AG04449 (cell line): Measurements from ENCODE around the gene TPP2.
A peak's percentile ranks its signal among the peaks of the same experiment; 100 is the strongest.

ENCODE experiments used
- CTCF ChIA-PET: fragments of 350-600 bp; formaldehyde crosslinking; extraction: SDS; loops from one replicate; lab custom pipeline; 2021; ENCODE audit warnings: antibody characterized with exemption; lab: Yijun Ruan, JAX
- POLR2A ChIA-PET: fragments of 400-600, 350-600 bp; formaldehyde crosslinking; extraction: SDS; loops from one replicate; lab custom pipeline; 2020; ENCODE audit warnings: antibody characterized with exemption, inconsistent platforms; lab: Yijun Ruan, JAX
- DNase-seq: peaks from one replicate; pipeline ENCODE4 v3.0.0-alpha.2; 2010; ENCODE audit warnings: low read depth, low spot score
- H3K4me3 ChIP-seq: 2 replicates; pipeline ENCODE4 v1.5.1; 2011; ENCODE audit warnings: low read depth, mild to moderate bottlenecking, control low read depth, low read length
- CTCF ChIP-seq: IDR thresholded peaks from one replicate; pipeline ENCODE4 v1.5.1; 2011; ENCODE audit warnings: mild to moderate bottlenecking, moderate library complexity, low read length, control low read depth, inconsistent platforms; ENCODE audit not compliant: insufficient read depth; ENCODE audit errors: missing control alignments

The TPP2 gene

DNA sequence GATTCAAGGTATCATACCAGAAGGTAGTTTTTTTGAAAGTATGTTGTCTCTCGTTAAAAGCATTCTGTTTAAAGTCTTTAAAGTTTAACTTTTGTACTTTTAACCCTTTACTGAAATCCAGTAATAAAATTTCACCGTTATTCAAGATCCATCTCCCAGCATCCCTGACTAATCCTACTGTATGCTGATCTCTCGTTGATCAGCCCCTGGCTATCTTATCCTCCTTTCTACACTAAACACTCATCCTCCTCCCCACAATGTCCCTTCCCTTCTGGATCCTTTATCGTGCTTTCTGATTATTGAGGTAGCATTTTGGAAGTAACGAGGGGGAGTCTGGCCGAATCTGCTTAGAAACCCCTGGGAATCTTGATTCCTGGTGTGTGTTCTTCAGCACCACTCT is 1.3 kb downstream of the TPP2 start:
- ChIA-PET CTCF (interaction anchor here (0.7 to 3.2 kb wide), 2 partner anchors 36 to 127 kb away, joined by 3 to 16 read pairs; no protein-coding TSS in a partner anchor), POLR2A (no interaction called here)
- peak overlapping the region; percentile 96 for H3K4me3 ChIP-seq
- no peak for TF ChIP-seq CTCF
- DNase-seq, result no peak

DNA sequence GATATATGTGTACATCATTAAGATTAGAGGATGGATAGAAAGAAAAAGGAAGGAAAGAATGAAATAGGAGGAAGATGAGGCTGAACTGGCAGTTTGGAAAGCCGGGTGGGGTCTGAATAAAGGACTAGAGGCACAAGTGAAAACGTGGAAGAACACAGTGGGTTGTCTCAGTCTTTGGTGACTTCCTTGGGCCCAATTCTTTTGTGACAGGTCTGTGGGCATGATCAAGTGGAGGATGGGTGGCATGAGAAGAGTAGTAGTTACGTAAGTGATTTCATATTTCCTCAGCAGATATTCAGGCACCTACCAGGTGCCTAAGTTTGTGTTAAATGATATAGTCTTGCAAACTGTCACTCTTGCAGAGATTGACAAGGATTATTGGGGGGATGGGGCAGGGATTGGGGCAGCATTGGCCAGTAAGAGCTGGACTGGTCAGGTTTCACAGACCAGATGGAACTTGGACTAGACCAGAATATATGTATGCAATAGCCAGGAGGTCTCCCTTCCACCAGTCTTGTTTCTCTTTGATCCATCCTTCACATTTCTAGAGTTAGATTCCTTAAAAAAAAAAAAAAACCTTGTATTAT is 2.7 kb downstream of the TPP2 start:
- TF ChIP-seq CTCF, result no peak
- H3K4me3 ChIP-seq, result 0 out of 2 replicates have a peak overlapping the region, but pooled peaks have one; percentile 2
- no peak for DNase-seq
- ChIA-PET CTCF (interaction anchor here (1.3 kb wide), 1 partner anchor 15 kb away, joined by 3 read pairs; no protein-coding TSS in a partner anchor), POLR2A (no interaction called here)

- POLR2A ChIA-PET, result no interaction called here
- no peak overlapping the region for H3K4me3 ChIP-seq
- DNase-seq, result no peak
- CTCF ChIA-PET, result interaction anchor here (0.6 to 1.9 kb wide), 2 partner anchors 15 to 25 kb away, joined by 4 to 10 read pairs; no protein-coding TSS in a partner anchor
- no peak for TF ChIP-seq CTCF
These were observed 9.9 kb downstream of the TPP2 start for GRCh38 chr13:102606537-102607309.

DNA sequence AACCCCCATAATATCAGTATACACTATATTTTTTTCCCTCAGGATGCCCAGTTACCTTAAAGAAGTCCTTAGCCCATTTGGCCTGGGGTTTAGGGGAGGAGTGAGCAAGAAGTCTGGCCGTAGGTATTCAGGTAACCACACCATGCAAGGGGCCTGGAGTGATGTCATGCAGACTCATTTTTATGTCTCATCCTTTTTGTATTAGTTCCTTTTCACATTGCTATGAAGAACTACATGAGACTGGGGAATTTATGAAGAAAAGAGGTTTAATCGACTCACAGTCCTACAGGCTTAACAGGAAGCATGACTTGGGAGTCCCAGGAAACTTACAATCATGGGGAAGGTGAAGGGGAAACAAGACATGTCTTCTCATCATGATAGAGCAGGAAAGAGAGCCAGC is 12.2 kb downstream of the TPP2 start:
- TF ChIP-seq CTCF, result no peak
- H3K4me3 ChIP-seq, result no peak overlapping the region
- DNase-seq, result no peak
- POLR2A ChIA-PET, result no interaction called here
- CTCF ChIA-PET, result no interaction called here

- CTCF ChIA-PET, result no interaction called here
- POLR2A ChIA-PET, result no interaction called here
- H3K4me3 ChIP-seq, result no peak overlapping the region
- no peak for DNase-seq
- no peak for TF ChIP-seq CTCF
These were observed 12.9 kb downstream of the TPP2 start for GRCh38 chr13:102609696-102610095.

DNA sequence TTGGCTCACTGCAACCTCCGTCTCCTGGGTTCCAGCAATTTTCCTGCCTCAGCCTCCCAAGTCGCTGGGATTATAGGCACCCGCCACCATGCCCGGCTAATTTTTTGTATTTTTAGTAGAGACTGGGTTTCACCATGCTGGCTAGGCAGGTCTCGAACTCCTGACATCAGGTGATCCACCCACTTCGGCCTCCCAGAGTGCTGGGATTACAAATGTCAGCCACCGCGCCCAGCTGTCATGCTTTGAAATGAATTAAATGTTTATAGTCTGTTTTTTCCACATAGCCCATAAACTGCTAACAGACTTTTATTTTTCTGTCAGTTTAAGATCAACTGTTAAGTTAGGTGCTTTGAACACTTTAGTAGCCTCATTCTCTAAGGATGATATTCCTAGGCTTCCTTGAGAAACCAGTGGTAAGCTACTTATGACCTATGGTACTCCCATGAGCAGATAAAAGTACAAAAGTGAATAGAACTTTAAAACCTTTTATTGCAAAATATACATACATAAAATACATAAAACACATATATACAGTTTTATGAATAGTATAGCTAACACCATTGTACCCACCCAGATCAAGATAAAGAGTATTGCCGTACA is 13.6 kb downstream of the TPP2 start:
- POLR2A ChIA-PET, result no interaction called here
- CTCF ChIA-PET, result interaction anchor here (1.2 kb wide), 1 partner anchor 19 kb away, joined by 3 read pairs; no protein-coding TSS in a partner anchor
- TF ChIP-seq CTCF, result no peak
- H3K4me3 ChIP-seq, result no peak overlapping the region
- no peak for DNase-seq
